SH-SY5Y (cell line): ENCODE results near the gene NKAIN2.

Experiments used
- GATA2 ChIP-seq: IDR thresholded peaks from 2 replicates; pipeline ENCODE4 v1.6.1; 2011; ENCODE audit warnings: mild to moderate bottlenecking, low read depth, low read length
- GATA3 ChIP-seq: IDR thresholded peaks from 2 replicates; pipeline ENCODE4 v1.6.1; 2011; ENCODE audit warnings: low read depth, mild to moderate bottlenecking, low read length, moderate library complexity

DNA sequence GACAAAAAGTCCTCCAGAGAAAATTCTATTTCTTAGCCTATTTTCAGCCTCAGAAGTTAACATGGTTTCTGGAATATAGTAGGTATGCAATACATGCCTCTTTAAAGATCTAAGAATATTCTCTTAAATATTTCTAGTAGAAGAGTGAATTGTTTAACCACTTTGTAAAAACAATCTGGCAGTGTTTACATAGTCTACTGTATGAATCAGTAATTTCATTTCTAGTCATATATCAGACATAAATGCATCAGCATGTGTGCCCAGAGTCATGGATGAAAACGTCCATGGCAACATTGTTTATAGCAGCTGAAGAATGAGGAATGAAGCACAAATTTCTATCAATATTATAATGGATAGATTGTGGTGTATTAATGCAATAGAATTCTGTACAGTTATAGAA is 124.9 kb downstream of the NKAIN2 start:
- TF ChIP-seq GATA3 (no peak), GATA2 (no peak)
